ENCODE results near the gene BNIP5. TPM values are rescaled to one million over a fixed set of nuclear protein-coding genes. Genes with fewer than 3 reads are reported as not detected.

BNIP5 gene
- total RNA-seq, 3 donors from 2014 or later: 8.1 to 17.4 (median 12.6) TPM

GRCh38 chr6:36337814-36338213 is 1.1 kb upstream of the BNIP5 start:
- Histone ChIP-seq H3K9me3 (no peaks in the 10 kb centered on the region), H3K36me3 (ENCODE audit: low read depth) (no peaks in the 10 kb centered on the region), H3K4me3 (no peak overlapping the region), H3K4me1 (ENCODE audit: low read depth) (peaks cover 51% of the 10 kb centered on the region)
- no peak for DNase-seq
- intact Hi-C loops (cut with DNase I, micrococcal nuclease): no loop called here
- no peak for ATAC-seq
- no peak for TF ChIP-seq CTCF (IDR thresholded peaks at IDR 0.05)

GRCh38 chr6:36336208-36336710 is 429 bp downstream of the BNIP5 start:
- H3K4me3 ChIP-seq: no peak overlapping the region
- no peak for DNase-seq

GRCh38 chr6:36335465-36336207 is 1.1 kb downstream of the BNIP5 start:
- intact Hi-C loops (cut with DNase I, micrococcal nuclease): no loop called here
- TF ChIP-seq CTCF (IDR thresholded peaks at IDR 0.05): no peak
- peak; percentile 30 for ATAC-seq
- Histone ChIP-seq H3K4me1 (ENCODE audit: low read depth) (peaks cover 44% of the 10 kb centered on the region), H3K4me3 (no peak overlapping the region), H3K9me3 (no peaks in the 10 kb centered on the region), H3K36me3 (ENCODE audit: low read depth) (no peaks in the 10 kb centered on the region)
- DNase-seq: no peak

More at GRCh38 chr6:36336208-36336710, 429 bp downstream of the BNIP5 start:
- Histone ChIP-seq H3K9me3 (no peaks in the 10 kb centered on the region), H3K4me1 (ENCODE audit: low read depth) (peaks cover 50% of the 10 kb centered on the region), H3K36me3 (ENCODE audit: low read depth) (no peaks in the 10 kb centered on the region)
- no peak for TF ChIP-seq CTCF (IDR thresholded peaks at IDR 0.05)
- no peak for ATAC-seq
- intact Hi-C loops (cut with DNase I, micrococcal nuclease): no loop called here

- peak in 2 of 3 donors; percentile 52 to 73 for DNase-seq
Observed at GRCh38 chr6:36334832-36335459, 1.7 kb downstream of the BNIP5 start.

More at GRCh38 chr6:36334832-36335459, 1.7 kb downstream of the BNIP5 start:
- TF ChIP-seq CTCF (IDR thresholded peaks at IDR 0.05): no peak
- Histone ChIP-seq H3K9me3 (no peaks in the 10 kb centered on the region), H3K36me3 (ENCODE audit: low read depth) (no peaks in the 10 kb centered on the region), H3K4me1 (ENCODE audit: low read depth) (peaks cover 38% of the 10 kb centered on the region), H3K4me3 (no peak overlapping the region)
- intact Hi-C loops (cut with DNase I, micrococcal nuclease): no loop called here
- peak; percentile 62 for ATAC-seq
